Erythroblast (primary cell): ENCODE measurements around the gene TNPO1.

Experiments
- GATA1 ChIP-seq: IDR thresholded peaks from 2 replicates; pipeline ENCODE4 v1.6.1; 2011; ENCODE audit warnings: low read depth, mild to moderate bottlenecking, control low read depth, low read length, moderate library complexity
- POLR2A ChIP-seq: IDR thresholded peaks from 2 replicates; pipeline ENCODE4 v1.6.1; 2011; ENCODE audit warnings: mild to moderate bottlenecking, low read length

- TF ChIP-seq POLR2A (no peak), GATA1 (no peak)
Observed at GRCh38 chr5:72857396-72857795, 40.9 kb downstream of the TNPO1 start.
